Loucy (cell line): Measurements from ENCODE around the gene ZDHHC14.

Source experiments
- H2AFZ ChIP-seq: fragments of 200-600 bp; sonication (generic); 2 replicates; pipeline ENCODE4 v1.6.0; 2016; ENCODE audit warnings: antibody characterized with exemption, mild to moderate bottlenecking, low read length, moderate library complexity
- H3F3A ChIP-seq: fragments of 200-600 bp; 2 replicates; pipeline ENCODE4 v1.6.0; 2016; ENCODE audit warnings: antibody characterized with exemption, low read depth, mild to moderate bottlenecking
- H3K27me3 ChIP-seq: fragments of 200-600 bp; sonication (generic); 2 replicates; pipeline ENCODE4 v1.6.1; 2014; ENCODE audit warnings: low read length, mild to moderate bottlenecking; ENCODE audit not compliant: insufficient read depth, poor library complexity, severe bottlenecking
- H3K36me3 ChIP-seq: fragments of 200-600 bp; sonication (generic); 2 replicates; pipeline ENCODE4 v1.6.1; 2016; ENCODE audit warnings: low read length; ENCODE audit not compliant: insufficient read depth
- H3K4me1 ChIP-seq: fragments of 200-600 bp; sonication (generic); 2 replicates; pipeline ENCODE4 v1.5.1; 2014; ENCODE audit warnings: low read length, mild to moderate bottlenecking; ENCODE audit not compliant: insufficient read depth, poor library complexity, severe bottlenecking
- H3K4me2 ChIP-seq: fragments of 200-600 bp; sonication (generic); 2 replicates; pipeline ENCODE4 v1.6.0; 2014; ENCODE audit warnings: antibody characterized with exemption, low read length, low read depth, mild to moderate bottlenecking; ENCODE audit not compliant: poor library complexity, severe bottlenecking
- H3K4me3 ChIP-seq: fragments of 200-600 bp; sonication (generic); 2 replicates; pipeline ENCODE4 v1.5.1; 2014; ENCODE audit warnings: low read length, mild to moderate bottlenecking, mixed read lengths; ENCODE audit not compliant: poor library complexity, severe bottlenecking
- H3K79me2 ChIP-seq: fragments of 200-600 bp; sonication (generic); 2 replicates; pipeline ENCODE4 v1.6.1; 2014; ENCODE audit warnings: low read length; ENCODE audit not compliant: insufficient read depth
- H3K9ac ChIP-seq: fragments of 200-600 bp; sonication (generic); 2 replicates; pipeline ENCODE4 v1.6.0; 2014; ENCODE audit warnings: mild to moderate bottlenecking, low read depth, low read length, moderate library complexity; ENCODE audit not compliant: poor library complexity, severe bottlenecking
- H3K9me2 ChIP-seq: fragments of 200-600 bp; sonication (generic); replicated peaks from 2 replicates; pipeline ENCODE4 v1.6.1; 2016; ENCODE audit warnings: low read depth, low read length, mixed read lengths
- H3K9me3 ChIP-seq: fragments of 200-600 bp; sonication (generic); 2 replicates; pipeline ENCODE4 v1.6.1; 2014; ENCODE audit warnings: mild to moderate bottlenecking, antibody characterized with exemption, low read length, low read depth; ENCODE audit not compliant: insufficient read depth
- H4K20me1 ChIP-seq: fragments of 200-600 bp; sonication (generic); 2 replicates; pipeline ENCODE4 v1.6.0; 2014; ENCODE audit warnings: antibody characterized with exemption, low read length, mild to moderate bottlenecking; ENCODE audit not compliant: insufficient read depth, poor library complexity, severe bottlenecking
- CTCF ChIP-seq: fragments of 200-600 bp; sonication (generic); conservative IDR thresholded peaks from 2 replicates; pipeline ENCODE4 v1.5.1; 2014; ENCODE audit warnings: mild to moderate bottlenecking, antibody characterized with exemption, low read length
- EZH2phosphoT487 ChIP-seq: fragments of 200-600 bp; IDR thresholded peaks from 2 replicates; pipeline ENCODE4 v1.6.1; 2018; ENCODE audit warnings: antibody characterized with exemption, mild to moderate bottlenecking, moderate library complexity, borderline replicate concordance

Gene ZDHHC14

GRCh38 chr6:157621406-157621805 is 240.4 kb downstream of the ZDHHC14 start:
- H3K27me3 ChIP-seq, result no peaks in the 10 kb centered on the region
- H3K4me3 ChIP-seq, result no peak overlapping the region
- no peak overlapping the region for H3K9ac ChIP-seq
- H3K4me1 ChIP-seq, result no peaks in the 10 kb centered on the region
- no peaks in the 10 kb centered on the region for H3K9me2 ChIP-seq
- no peak for TF ChIP-seq CTCF
- TF ChIP-seq EZH2phosphoT487, result no peak
- H3K36me3 ChIP-seq, result no peaks in the 10 kb centered on the region
- no peaks in the 10 kb centered on the region for H3K79me2 ChIP-seq
- H2AFZ ChIP-seq, result no peak overlapping the region
- H3K9me3 ChIP-seq, result no peaks in the 10 kb centered on the region
- no peaks in the 10 kb centered on the region for H4K20me1 ChIP-seq
- no peaks in the 10 kb centered on the region for H3F3A ChIP-seq
- no peak overlapping the region for H3K4me2 ChIP-seq

GRCh38 chr6:157622427-157622826 is 241.4 kb downstream of the ZDHHC14 start:
- no peaks in the 10 kb centered on the region for H3F3A ChIP-seq
- no peaks in the 10 kb centered on the region for H3K9me2 ChIP-seq
- H3K27me3 ChIP-seq, result no peaks in the 10 kb centered on the region
- H2AFZ ChIP-seq, result no peak overlapping the region
- H3K4me1 ChIP-seq, result no peaks in the 10 kb centered on the region
- H3K36me3 ChIP-seq, result no peaks in the 10 kb centered on the region
- H3K9ac ChIP-seq, result no peak overlapping the region
- no peaks in the 10 kb centered on the region for H3K79me2 ChIP-seq
- TF ChIP-seq EZH2phosphoT487 (no peak), CTCF (no peak)
- H3K9me3 ChIP-seq, result no peaks in the 10 kb centered on the region
- H4K20me1 ChIP-seq, result no peaks in the 10 kb centered on the region
- no peak overlapping the region for H3K4me3 ChIP-seq
- H3K4me2 ChIP-seq, result no peak overlapping the region

GRCh38 chr6:157625111-157625510 is 244.1 kb downstream of the ZDHHC14 start:
- Histone ChIP-seq H3K4me3 (no peak overlapping the region), H3K27me3 (no peaks in the 10 kb centered on the region), H3K9me3 (no peaks in the 10 kb centered on the region), H3K79me2 (no peaks in the 10 kb centered on the region), H3K9me2 (no peaks in the 10 kb centered on the region), H3K36me3 (no peaks in the 10 kb centered on the region), H3K4me2 (no peak overlapping the region), H3K9ac (no peak overlapping the region), H2AFZ (no peak overlapping the region), H3K4me1 (no peaks in the 10 kb centered on the region), H4K20me1 (no peaks in the 10 kb centered on the region), H3F3A (no peaks in the 10 kb centered on the region)
- TF ChIP-seq CTCF, result no peak
- TF ChIP-seq EZH2phosphoT487, result no peak
